NCI-H2081 (cell line): ENCODE data around the gene VSIG1.

Experiments
- DNase-seq, 2 experiments: peaks; one replicate each; lab custom pipeline; 2025; lab: John Stamatoyannopoulos, UW

VSIG1 gene

GRCh38 chrX:108044554-108045256 lies at the start of gene VSIG1:
Gene VSIG1 (plus strand): TSS chrX:108045065. CDS start chrX:108045131, 66 bp downstream.
- DNase-seq = no peak

GRCh38 chrX:107996124-107996523 lies 48.7 kb upstream of the VSIG1 start:
- DNase-seq = no peak

- no peak for DNase-seq
Measured at GRCh38 chrX:108000751-108001150, 44.1 kb upstream of the VSIG1 start.

- DNase-seq = peak; percentile 81 to 92
Measured at GRCh38 chrX:108001218-108001814, 43.5 kb upstream of the VSIG1 start.

GRCh38 chrX:108018656-108019381 lies 26.0 kb upstream of the VSIG1 start:
- no peak for DNase-seq

GRCh38 chrX:108019382-108019875 lies 25.4 kb upstream of the VSIG1 start:
- no peak for DNase-seq

GRCh38 chrX:108020631-108021030 lies 24.2 kb upstream of the VSIG1 start:
- DNase-seq = peak in 1 of 2 experiments; percentile 31

- no peak for DNase-seq
Measured at GRCh38 chrX:108022491-108023089, 22.3 kb upstream of the VSIG1 start.

- DNase-seq = no peak
Measured at GRCh38 chrX:108025376-108025775, 19.5 kb upstream of the VSIG1 start.

GRCh38 chrX:108025954-108026600 lies 18.8 kb upstream of the VSIG1 start:
- no peak for DNase-seq

GRCh38 chrX:108028854-108029253 lies 16.0 kb upstream of the VSIG1 start:
- no peak for DNase-seq

GRCh38 chrX:108029928-108030711 lies 14.7 kb upstream of the VSIG1 start:
- DNase-seq = no peak

GRCh38 chrX:108032944-108033343 lies 11.9 kb upstream of the VSIG1 start:
- no peak for DNase-seq

- no peak for DNase-seq
Measured at GRCh38 chrX:108033890-108034289, 11.0 kb upstream of the VSIG1 start.

- no peak for DNase-seq
Measured at GRCh38 chrX:108034725-108035124, 10.1 kb upstream of the VSIG1 start.

- peak in 1 of 2 experiments; percentile 46 for DNase-seq
Measured at GRCh38 chrX:108036298-108036973, 8.4 kb upstream of the VSIG1 start.

- no peak for DNase-seq
Measured at GRCh38 chrX:108049649-108050048, 4.8 kb downstream of the VSIG1 start.

GRCh38 chrX:108053218-108053617 lies 8.4 kb downstream of the VSIG1 start:
- no peak for DNase-seq

- no peak for DNase-seq
Measured at GRCh38 chrX:108055546-108055945, 10.7 kb downstream of the VSIG1 start.

GRCh38 chrX:108059801-108060200 lies 14.9 kb downstream of the VSIG1 start:
- no peak for DNase-seq

GRCh38 chrX:108064001-108064400 lies 19.1 kb downstream of the VSIG1 start:
- no peak for DNase-seq
